ENCODE data around the gene KIF5A.

DNA sequence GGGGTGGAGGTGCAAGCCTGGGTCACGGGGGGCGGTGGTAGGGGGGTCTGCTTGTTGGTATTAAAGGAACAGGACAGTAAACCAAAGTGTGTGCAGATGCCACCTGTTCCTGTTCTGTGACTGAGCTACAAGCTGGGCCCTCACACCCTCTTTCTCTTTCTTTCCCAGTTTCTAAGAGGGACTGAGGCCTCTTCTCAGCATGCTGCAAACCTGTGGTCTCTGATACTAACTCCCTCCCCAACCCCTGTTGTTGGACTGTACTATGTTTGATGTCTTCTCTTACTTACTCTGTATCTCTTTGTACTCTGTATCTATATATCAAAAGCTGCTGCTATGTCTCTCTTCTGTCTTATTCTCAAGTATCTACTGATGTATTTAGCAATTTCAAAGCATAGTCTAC is 34.2 kb downstream of the KIF5A start:
- TF ChIP-seq, protein P1, sequence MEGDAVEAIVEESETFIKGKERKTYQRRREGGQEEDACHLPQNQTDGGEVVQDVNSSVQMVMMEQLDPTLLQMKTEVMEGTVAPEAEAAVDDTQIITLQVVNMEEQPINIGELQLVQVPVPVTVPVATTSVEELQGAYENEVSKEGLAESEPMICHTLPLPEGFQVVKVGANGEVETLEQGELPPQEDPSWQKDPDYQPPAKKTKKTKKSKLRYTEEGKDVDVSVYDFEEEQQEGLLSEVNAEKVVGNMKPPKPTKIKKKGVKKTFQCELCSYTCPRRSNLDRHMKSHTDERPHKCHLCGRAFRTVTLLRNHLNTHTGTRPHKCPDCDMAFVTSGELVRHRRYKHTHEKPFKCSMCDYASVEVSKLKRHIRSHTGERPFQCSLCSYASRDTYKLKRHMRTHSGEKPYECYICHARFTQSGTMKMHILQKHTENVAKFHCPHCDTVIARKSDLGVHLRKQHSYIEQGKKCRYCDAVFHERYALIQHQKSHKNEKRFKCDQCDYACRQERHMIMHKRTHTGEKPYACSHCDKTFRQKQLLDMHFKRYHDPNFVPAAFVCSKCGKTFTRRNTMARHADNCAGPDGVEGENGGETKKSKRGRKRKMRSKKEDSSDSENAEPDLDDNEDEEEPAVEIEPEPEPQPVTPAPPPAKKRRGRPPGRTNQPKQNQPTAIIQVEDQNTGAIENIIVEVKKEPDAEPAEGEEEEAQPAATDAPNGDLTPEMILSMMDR (IDR thresholded peaks at IDR 0.05): no peak
- TF ChIP-seq POLR2A (IDR thresholded peaks at IDR 0.05): no peak

Data from lower leg skin (tissue), 3 donors.